ENCODE data around the gene ENO4.

- TF ChIP-seq CEBPB (IDR thresholded peaks at IDR 0.05; ENCODE audit: low read depth) (no peak), CTCF (IDR thresholded peaks at IDR 0.05 in 2 of 3, conservative IDR thresholded peaks at IDR 0.05 in 1 of 3; ENCODE audit: borderline replicate concordance in 1 of 3, insufficient read depth in 1 of 3, low read depth in 2 of 3, low read length in 2 of 3) (no peak), REST (IDR thresholded peaks at IDR 0.05; ENCODE audit: low read depth) (no peak), POLR2A (IDR thresholded peaks at IDR 0.05; ENCODE audit: borderline replicate concordance, extremely low read depth, insufficient read depth, insufficient read length) (no peak), EZH2 (IDR thresholded peaks at IDR 0.05) (no peak), ZFX (IDR thresholded peaks at IDR 0.05) (no peak), SP1 (IDR thresholded peaks at IDR 0.05; ENCODE audit: low read depth) (no peak), MAX (IDR thresholded peaks at IDR 0.05) (no peak), JUND (IDR thresholded peaks at IDR 0.05) (no peak), EZH2phosphoT487 (IDR thresholded peaks at IDR 0.05; ENCODE audit: borderline replicate concordance) (no peak), SIN3A (IDR thresholded peaks at IDR 0.05; ENCODE audit: low read depth) (no peak), ELF1 (IDR thresholded peaks at IDR 0.05; ENCODE audit: borderline replicate concordance, low read depth) (no peak), RAD21 (IDR thresholded peaks at IDR 0.05; ENCODE audit: low read depth) (no peak), POLR2AphosphoS5 (IDR thresholded peaks at IDR 0.05; ENCODE audit: low read depth, low read length) (no peak)
These were observed 4.4 kb downstream of the ENO4 start for GRCh38 chr10:116853701-116854100.

Measured in HCT116 (cell line).